Stimulated activated CD8-positive, alpha-beta memory T cell treated with anti-CD3 and anti-CD28 coated beads, Interleukin-7, amount 100 ng/mL, for 1 hour (primary cell): ENCODE data around the gene DEFB131B.
"Not testable (repeated sequence)": the region's sequence is repeated elsewhere in the genome, so short reads cannot be mapped to it uniquely, and the experiment has no call there.

ENCODE experiments used
- DNase-seq, 2 donors: peaks; one replicate each; pipeline ENCODE4 v3.0.0-alpha.2; 2020; ENCODE audit warnings: low read depth in 2 of 2

DEFB131B gene

GRCh38 chr11:71878059-71878458, at the start of gene DEFB131B:
TSS of gene DEFB131B (plus strand) at chr11:71878453. CDS start at chr11:71878453, 0 bp downstream.
- DNase-seq = not testable (repeated sequence)

- not testable (repeated sequence) for DNase-seq
These were observed 49.0 kb upstream of the DEFB131B start for GRCh38 chr11:71829247-71829646.

- DNase-seq = not testable (repeated sequence)
These were observed 48.6 kb upstream of the DEFB131B start for GRCh38 chr11:71829686-71830085.

- DNase-seq = not testable (repeated sequence)
These were observed 45.4 kb upstream of the DEFB131B start, which contains the start of gene DEFB108B for GRCh38 chr11:71832811-71833210. TSS of gene DEFB108B (plus strand) at chr11:71833200. CDS start at chr11:71833200, 0 bp downstream.

GRCh38 chr11:71842720-71843119, 35.5 kb upstream of the DEFB131B start:
- DNase-seq = not testable (repeated sequence)

- DNase-seq = not testable (repeated sequence)
These were observed 34.9 kb upstream of the DEFB131B start for GRCh38 chr11:71843355-71843754.

GRCh38 chr11:71843858-71844257, 34.4 kb upstream of the DEFB131B start:
- no peak for DNase-seq

- DNase-seq = not testable (repeated sequence)
These were observed 24.4 kb upstream of the DEFB131B start for GRCh38 chr11:71853895-71854294.

- not testable (repeated sequence) for DNase-seq
These were observed 22.4 kb upstream of the DEFB131B start for GRCh38 chr11:71855880-71856279.

GRCh38 chr11:71860835-71861234, 17.4 kb upstream of the DEFB131B start:
- DNase-seq = not testable (repeated sequence)

- not testable (repeated sequence) for DNase-seq
These were observed 14.2 kb upstream of the DEFB131B start for GRCh38 chr11:71863978-71864627.

- DNase-seq = not testable (repeated sequence)
These were observed 11.0 kb upstream of the DEFB131B start for GRCh38 chr11:71867209-71867608.

GRCh38 chr11:71869931-71870330, 8.3 kb upstream of the DEFB131B start:
- DNase-seq = not testable (repeated sequence)

- DNase-seq = not testable (repeated sequence)
These were observed 7.6 kb upstream of the DEFB131B start for GRCh38 chr11:71870661-71871060.

- not testable (repeated sequence) for DNase-seq
These were observed 2.0 kb upstream of the DEFB131B start for GRCh38 chr11:71876262-71876661.

- DNase-seq = not testable (repeated sequence)
These were observed 7.6 kb downstream of the DEFB131B start for GRCh38 chr11:71885806-71886205.

GRCh38 chr11:71888335-71889010, 10.2 kb downstream of the DEFB131B start:
- not testable (repeated sequence) for DNase-seq

GRCh38 chr11:71889181-71889872, 11.1 kb downstream of the DEFB131B start:
- not testable (repeated sequence) for DNase-seq

GRCh38 chr11:71895961-71896360, 17.7 kb downstream of the DEFB131B start:
- no peak for DNase-seq

- DNase-seq = not testable (repeated sequence)
These were observed 22.9 kb downstream of the DEFB131B start for GRCh38 chr11:71901137-71901536.

GRCh38 chr11:71908218-71908617, 30.0 kb downstream of the DEFB131B start:
- no peak for DNase-seq

GRCh38 chr11:71910775-71911174, 32.5 kb downstream of the DEFB131B start:
- DNase-seq = not testable (repeated sequence)
